Lower lobe of right lung (tissue), 2 donors: ENCODE measurements around the gene KIF26B. TPM values are rescaled to one million over a fixed set of nuclear protein-coding genes. Genes with fewer than 3 reads are reported as not detected.

ENCODE experiments used
- ATAC-seq, 2 donors: fragments of 200-7000 bp; cut with Tn5 transposase; one replicate each; pipeline ENCODE4 v1.9.1; 2020 to 2022; ENCODE audit warnings: mild to moderate bottlenecking in 2 of 2, moderate library complexity in 2 of 2
- DNase-seq: peaks from one replicate; pipeline ENCODE4 v3.0.0-alpha.2; 2020
- H3K27ac ChIP-seq: fragments of 200-600 bp; one replicate; pipeline ENCODE4 v1.8.0; 2022
- H3K27me3 ChIP-seq: fragments of 200-600 bp; one replicate; pipeline ENCODE4 v1.8.0; 2022; ENCODE audit warnings: low read depth
- H3K36me3 ChIP-seq: fragments of 200-600 bp; one replicate; pipeline ENCODE4 v1.8.0; 2022; ENCODE audit warnings: mild to moderate bottlenecking
- H3K4me1 ChIP-seq: fragments of 200-600 bp; one replicate; pipeline ENCODE4 v1.8.0; 2022
- H3K4me3 ChIP-seq: fragments of 200-600 bp; one replicate; pipeline ENCODE4 v1.8.0; 2022; ENCODE audit warnings: mild to moderate bottlenecking
- H3K9me3 ChIP-seq: fragments of 200-600 bp; one replicate; pipeline ENCODE4 v1.8.0; 2022
- CTCF ChIP-seq: fragments of 200-600 bp; IDR thresholded peaks from one replicate; pipeline ENCODE4 v1.8.0; 2022; ENCODE audit warnings: antibody characterized with exemption, mild to moderate bottlenecking
- intact Hi-C: fragments of 100-400 bp; cut with DNase I; formaldehyde crosslinking; loops from one replicate; pipeline ENCODE4 v1.11.0; 2022
- total RNA-seq: library from RNA; stranded (reverse); fragmentation: NEBNext Ultra II Directional; extraction: Animal tissue kit (Norgen Biotek cat#: 25700); gene quantifications from one replicate; pipeline ENCODE4 v1.2.1, GENCODE V29; 2021
- donor health status: DM: no; HTN: yes; CAD: no; lungs with severe emphysema.

Gene KIF26B
- total RNA-seq, 1 donor from 2014 or later = 1.2 TPM

GRCh38 chr1:245201827-245202226 lies 47.0 kb downstream of the KIF26B start:
- TF ChIP-seq CTCF = no peak
- H3K27me3 ChIP-seq = no peaks in the 10 kb centered on the region
- H3K4me3 ChIP-seq = no peak overlapping the region
- DNase-seq (no peak), ATAC-seq (no peak)
- no peak overlapping the region for H3K27ac ChIP-seq
- no peaks in the 10 kb centered on the region for H3K4me1 ChIP-seq
- H3K9me3 ChIP-seq = peaks cover 8% of the 10 kb centered on the region
- no peaks in the 10 kb centered on the region for H3K36me3 ChIP-seq
- intact Hi-C loops = no loop called here

- intact Hi-C loops = no loop called here
- ATAC-seq (no peak), DNase-seq (no peak)
- H3K27me3 ChIP-seq = no peaks in the 10 kb centered on the region
- H3K36me3 ChIP-seq = no peaks in the 10 kb centered on the region
- H3K9me3 ChIP-seq = peaks cover 15% of the 10 kb centered on the region
- H3K4me1 ChIP-seq = no peaks in the 10 kb centered on the region
- no peak for TF ChIP-seq CTCF
- H3K27ac ChIP-seq = no peak overlapping the region
- H3K4me3 ChIP-seq = no peak overlapping the region
Observed at GRCh38 chr1:245205396-245205795, 50.6 kb downstream of the KIF26B start.

- Histone ChIP-seq H3K27ac (no peak overlapping the region), H3K27me3 (no peaks in the 10 kb centered on the region), H3K4me3 (no peak overlapping the region), H3K4me1 (no peaks in the 10 kb centered on the region), H3K36me3 (no peaks in the 10 kb centered on the region), H3K9me3 (peaks cover 15% of the 10 kb centered on the region)
- intact Hi-C loops = no loop called here
- ATAC-seq (no peak), DNase-seq (no peak)
- TF ChIP-seq CTCF = no peak
Observed at GRCh38 chr1:245205864-245206263, 51.1 kb downstream of the KIF26B start.

GRCh38 chr1:245207056-245207638 lies 52.4 kb downstream of the KIF26B start:
- ATAC-seq (no peak), DNase-seq (no peak)
- H3K4me3 ChIP-seq = no peak overlapping the region
- intact Hi-C loops = no loop called here
- peaks cover 15% of the 10 kb centered on the region for H3K9me3 ChIP-seq
- no peaks in the 10 kb centered on the region for H3K36me3 ChIP-seq
- no peaks in the 10 kb centered on the region for H3K27me3 ChIP-seq
- no peak overlapping the region for H3K27ac ChIP-seq
- TF ChIP-seq CTCF = no peak
- H3K4me1 ChIP-seq = no peaks in the 10 kb centered on the region

- DNase-seq (no peak), ATAC-seq (no peak)
- no peaks in the 10 kb centered on the region for H3K27me3 ChIP-seq
- intact Hi-C loops = no loop called here
- no peak overlapping the region for H3K27ac ChIP-seq
- no peaks in the 10 kb centered on the region for H3K4me1 ChIP-seq
- peaks cover 15% of the 10 kb centered on the region for H3K9me3 ChIP-seq
- H3K4me3 ChIP-seq = no peak overlapping the region
- H3K36me3 ChIP-seq = no peaks in the 10 kb centered on the region
- TF ChIP-seq CTCF = no peak
Observed at GRCh38 chr1:245207801-245208200, 53.0 kb downstream of the KIF26B start.
